ENCODE results near the gene SLC1A7. TPM values are rescaled to one million over a fixed set of nuclear protein-coding genes. Genes with fewer than 3 reads are reported as not detected.
A peak's percentile ranks its signal among the peaks of the same experiment; 100 is the strongest.

The SLC1A7 gene
- total and polyA plus RNA-seq, 2 of the 13 experiments (the other 11 are each of a cell fraction or from before 2014, with no cell fraction given): 0.04 to 2.0 TPM

- TF ChIP-seq POGK (CRISPR knock-in tag; conservative IDR thresholded peaks at IDR 0.05): peak; percentile 92
- TF ChIP-seq SATB2 (CRISPR knock-in tag; IDR thresholded peaks at IDR 0.05): no peak
- TF ChIP-seq ZNF746 (CRISPR knock-in tag; IDR thresholded peaks at IDR 0.05): peak; percentile 74; the same call in 1 of the 2 replicates
- TF ChIP-seq, protein P1, sequence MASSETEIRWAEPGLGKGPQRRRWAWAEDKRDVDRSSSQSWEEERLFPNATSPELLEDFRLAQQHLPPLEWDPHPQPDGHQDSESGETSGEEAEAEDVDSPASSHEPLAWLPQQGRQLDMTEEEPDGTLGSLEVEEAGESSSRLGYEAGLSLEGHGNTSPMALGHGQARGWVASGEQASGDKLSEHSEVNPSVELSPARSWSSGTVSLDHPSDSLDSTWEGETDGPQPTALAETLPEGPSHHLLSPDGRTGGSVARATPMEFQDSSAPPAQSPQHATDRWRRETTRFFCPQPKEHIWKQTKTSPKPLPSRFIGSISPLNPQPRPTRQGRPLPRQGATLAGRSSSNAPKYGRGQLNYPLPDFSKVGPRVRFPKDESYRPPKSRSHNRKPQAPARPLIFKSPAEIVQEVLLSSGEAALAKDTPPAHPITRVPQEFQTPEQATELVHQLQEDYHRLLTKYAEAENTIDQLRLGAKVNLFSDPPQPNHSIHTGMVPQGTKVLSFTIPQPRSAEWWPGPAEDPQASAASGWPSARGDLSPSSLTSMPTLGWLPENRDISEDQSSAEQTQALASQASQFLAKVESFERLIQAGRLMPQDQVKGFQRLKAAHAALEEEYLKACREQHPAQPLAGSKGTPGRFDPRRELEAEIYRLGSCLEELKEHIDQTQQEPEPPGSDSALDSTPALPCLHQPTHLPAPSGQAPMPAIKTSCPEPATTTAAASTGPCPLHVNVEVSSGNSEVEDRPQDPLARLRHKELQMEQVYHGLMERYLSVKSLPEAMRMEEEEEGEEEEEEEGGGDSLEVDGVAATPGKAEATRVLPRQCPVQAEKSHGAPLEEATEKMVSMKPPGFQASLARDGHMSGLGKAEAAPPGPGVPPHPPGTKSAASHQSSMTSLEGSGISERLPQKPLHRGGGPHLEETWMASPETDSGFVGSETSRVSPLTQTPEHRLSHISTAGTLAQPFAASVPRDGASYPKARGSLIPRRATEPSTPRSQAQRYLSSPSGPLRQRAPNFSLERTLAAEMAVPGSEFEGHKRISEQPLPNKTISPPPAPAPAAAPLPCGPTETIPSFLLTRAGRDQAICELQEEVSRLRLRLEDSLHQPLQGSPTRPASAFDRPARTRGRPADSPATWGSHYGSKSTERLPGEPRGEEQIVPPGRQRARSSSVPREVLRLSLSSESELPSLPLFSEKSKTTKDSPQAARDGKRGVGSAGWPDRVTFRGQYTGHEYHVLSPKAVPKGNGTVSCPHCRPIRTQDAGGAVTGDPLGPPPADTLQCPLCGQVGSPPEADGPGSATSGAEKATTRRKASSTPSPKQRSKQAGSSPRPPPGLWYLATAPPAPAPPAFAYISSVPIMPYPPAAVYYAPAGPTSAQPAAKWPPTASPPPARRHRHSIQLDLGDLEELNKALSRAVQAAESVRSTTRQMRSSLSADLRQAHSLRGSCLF (CRISPR knock-in tag; IDR thresholded peaks at IDR 0.05; ENCODE audit: borderline replicate concordance): no peak
- no peak for TF ChIP-seq ZFP82 (CRISPR knock-in tag; IDR thresholded peaks at IDR 0.05; ENCODE audit: borderline replicate concordance)
- no peak for TF ChIP-seq ZBTB8A (CRISPR knock-in tag; IDR thresholded peaks at IDR 0.05; ENCODE audit: borderline replicate concordance, low read depth)
- peak in 1 of 2 experiments; percentile 58; a peak in 1 of 4 replicates for TF ChIP-seq NR2F1 (CRISPR knock-in tag; IDR thresholded peaks at IDR 0.05)
- peak; percentile 91 for TF ChIP-seq ZKSCAN8 (CRISPR knock-in tag; IDR thresholded peaks at IDR 0.05; ENCODE audit: borderline replicate concordance)
- TF ChIP-seq, protein P2, sequence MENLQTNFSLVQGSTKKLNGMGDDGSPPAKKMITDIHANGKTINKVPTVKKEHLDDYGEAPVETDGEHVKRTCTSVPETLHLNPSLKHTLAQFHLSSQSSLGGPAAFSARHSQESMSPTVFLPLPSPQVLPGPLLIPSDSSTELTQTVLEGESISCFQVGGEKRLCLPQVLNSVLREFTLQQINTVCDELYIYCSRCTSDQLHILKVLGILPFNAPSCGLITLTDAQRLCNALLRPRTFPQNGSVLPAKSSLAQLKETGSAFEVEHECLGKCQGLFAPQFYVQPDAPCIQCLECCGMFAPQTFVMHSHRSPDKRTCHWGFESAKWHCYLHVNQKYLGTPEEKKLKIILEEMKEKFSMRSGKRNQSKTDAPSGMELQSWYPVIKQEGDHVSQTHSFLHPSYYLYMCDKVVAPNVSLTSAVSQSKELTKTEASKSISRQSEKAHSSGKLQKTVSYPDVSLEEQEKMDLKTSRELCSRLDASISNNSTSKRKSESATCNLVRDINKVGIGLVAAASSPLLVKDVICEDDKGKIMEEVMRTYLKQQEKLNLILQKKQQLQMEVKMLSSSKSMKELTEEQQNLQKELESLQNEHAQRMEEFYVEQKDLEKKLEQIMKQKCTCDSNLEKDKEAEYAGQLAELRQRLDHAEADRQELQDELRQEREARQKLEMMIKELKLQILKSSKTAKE (CRISPR knock-in tag; IDR thresholded peaks at IDR 0.05; ENCODE audit: borderline replicate concordance): peak; percentile 94
- TF ChIP-seq, protein P3, sequence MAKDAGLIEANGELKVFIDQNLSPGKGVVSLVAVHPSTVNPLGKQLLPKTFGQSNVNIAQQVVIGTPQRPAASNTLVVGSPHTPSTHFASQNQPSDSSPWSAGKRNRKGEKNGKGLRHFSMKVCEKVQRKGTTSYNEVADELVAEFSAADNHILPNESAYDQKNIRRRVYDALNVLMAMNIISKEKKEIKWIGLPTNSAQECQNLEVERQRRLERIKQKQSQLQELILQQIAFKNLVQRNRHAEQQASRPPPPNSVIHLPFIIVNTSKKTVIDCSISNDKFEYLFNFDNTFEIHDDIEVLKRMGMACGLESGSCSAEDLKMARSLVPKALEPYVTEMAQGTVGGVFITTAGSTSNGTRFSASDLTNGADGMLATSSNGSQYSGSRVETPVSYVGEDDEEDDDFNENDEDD (CRISPR knock-in tag; IDR thresholded peaks at IDR 0.05; ENCODE audit: borderline replicate concordance): peak; percentile 46; the same call in 1 of the 2 replicates
- TF ChIP-seq ZNF224 (CRISPR knock-in tag; IDR thresholded peaks at IDR 0.05): no peak
- TF ChIP-seq SAFB2 (CRISPR knock-in tag; IDR thresholded peaks at IDR 0.05; ENCODE audit: borderline replicate concordance, low read depth): no peak
- peak; percentile 97 for TF ChIP-seq FOXA3 (CRISPR knock-in tag; IDR thresholded peaks at IDR 0.05)
- TF ChIP-seq, protein P4, sequence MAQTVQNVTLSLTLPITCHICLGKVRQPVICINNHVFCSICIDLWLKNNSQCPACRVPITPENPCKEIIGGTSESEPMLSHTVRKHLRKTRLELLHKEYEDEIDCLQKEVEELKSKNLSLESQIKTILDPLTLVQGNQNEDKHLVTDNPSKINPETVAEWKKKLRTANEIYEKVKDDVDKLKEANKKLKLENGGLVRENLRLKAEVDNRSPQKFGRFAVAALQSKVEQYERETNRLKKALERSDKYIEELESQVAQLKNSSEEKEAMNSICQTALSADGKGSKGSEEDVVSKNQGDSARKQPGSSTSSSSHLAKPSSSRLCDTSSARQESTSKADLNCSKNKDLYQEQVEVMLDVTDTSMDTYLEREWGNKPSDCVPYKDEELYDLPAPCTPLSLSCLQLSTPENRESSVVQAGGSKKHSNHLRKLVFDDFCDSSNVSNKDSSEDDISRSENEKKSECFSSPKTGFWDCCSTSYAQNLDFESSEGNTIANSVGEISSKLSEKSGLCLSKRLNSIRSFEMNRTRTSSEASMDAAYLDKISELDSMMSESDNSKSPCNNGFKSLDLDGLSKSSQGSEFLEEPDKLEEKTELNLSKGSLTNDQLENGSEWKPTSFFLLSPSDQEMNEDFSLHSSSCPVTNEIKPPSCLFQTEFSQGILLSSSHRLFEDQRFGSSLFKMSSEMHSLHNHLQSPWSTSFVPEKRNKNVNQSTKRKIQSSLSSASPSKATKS (CRISPR knock-in tag; IDR thresholded peaks at IDR 0.05): no peak
Observed at GRCh38 chr1:53107570-53108322, 34.7 kb downstream of the SLC1A7 start (continued).

Measured in HepG2 (cell line).